HG03064 (cell line): Measurements from ENCODE around the gene EIF2B5.
"Not testable (repeated sequence)": the region's sequence is repeated elsewhere in the genome, so short reads cannot be mapped to it uniquely, and the experiment has no call there.

Experiments
- ATAC-seq: cut with Tn5 transposase; IDR thresholded peaks from one replicate; pipeline ENCODE4 v1.9.1; 2021; ENCODE audit warnings: low read depth; ENCODE audit not compliant: unreplicated experiment

The EIF2B5 gene

GRCh38 chr3:184145111-184145524 lies 10.0 kb downstream of the EIF2B5 start:
- ATAC-seq, result no peak

DNA sequence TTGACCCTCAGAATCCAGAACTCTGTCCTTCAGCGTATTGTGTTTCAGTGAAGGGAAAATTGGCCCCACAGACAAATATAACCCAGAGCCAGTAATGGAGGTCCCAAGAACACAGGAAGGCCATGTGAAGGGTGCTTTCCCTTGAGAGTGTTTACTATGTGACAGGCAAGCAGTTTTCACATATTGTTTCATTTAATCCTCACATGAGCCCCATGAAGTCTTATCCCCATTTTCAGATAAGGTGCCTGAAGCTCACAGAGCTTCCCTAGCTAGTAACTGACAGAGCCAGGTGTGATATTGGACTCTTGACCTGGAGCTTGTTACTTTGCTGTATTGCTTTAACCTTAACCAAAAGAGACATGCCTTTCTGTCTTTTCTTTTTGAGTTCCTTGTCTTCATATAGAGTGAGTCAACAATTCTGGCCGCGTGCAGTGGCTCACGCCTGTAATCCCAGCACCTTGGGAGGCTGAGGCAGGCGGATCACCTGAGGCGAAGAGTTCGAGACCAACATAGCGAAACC lies 10.7 kb downstream of the EIF2B5 start:
- ATAC-seq, result no peak

- ATAC-seq, result no peak
Measured at GRCh38 chr3:184148076-184148475, 12.9 kb downstream of the EIF2B5 start.

- no peak for ATAC-seq
Measured at GRCh38 chr3:184149123-184149522, 14.0 kb downstream of the EIF2B5 start.

- ATAC-seq, result not testable (repeated sequence)
Measured at GRCh38 chr3:184149770-184150169, 14.6 kb downstream of the EIF2B5 start.

DNA sequence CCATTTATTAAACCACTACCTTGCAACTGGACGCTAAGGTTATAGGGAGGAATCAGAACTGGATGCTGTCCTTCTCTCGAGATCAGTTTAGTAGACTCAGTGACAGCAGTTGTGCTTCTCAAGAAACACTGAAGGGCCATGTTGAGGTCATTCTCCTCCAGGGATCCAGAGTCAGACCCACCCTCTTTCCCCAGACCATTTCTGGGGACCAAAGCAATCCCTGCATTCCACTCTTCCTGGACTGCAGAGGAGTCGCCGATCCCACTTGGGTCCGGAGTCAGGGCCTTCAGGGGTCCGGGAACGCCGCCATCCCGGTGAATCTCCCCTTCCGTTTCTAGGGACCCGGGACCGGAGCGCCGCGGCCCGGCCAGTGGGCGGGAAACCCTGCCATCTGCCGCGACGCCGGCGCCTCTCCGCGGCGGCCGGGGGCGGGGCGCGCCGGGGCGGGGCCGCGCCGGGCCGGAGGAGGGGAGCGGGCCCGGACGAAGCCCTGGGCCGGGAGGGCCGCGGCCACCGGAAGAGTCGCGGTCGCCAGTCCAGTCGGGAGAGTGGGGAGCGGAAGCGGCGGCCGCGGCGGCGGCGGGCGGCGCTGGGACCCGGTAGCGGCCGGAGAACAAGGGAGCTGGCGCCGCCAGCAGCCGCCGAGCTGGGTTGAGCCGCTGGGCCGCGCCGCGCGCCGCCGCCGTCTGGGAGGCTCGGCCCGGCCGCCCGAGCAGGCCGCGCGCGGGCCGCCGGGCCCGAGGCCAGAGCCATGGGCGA lies 19.9 kb downstream of the EIF2B5 start, which contains the start of gene DVL3:
TSS of gene DVL3 (plus strand) at position 493 of the 759 bp plus-strand sequence. CDS start at position 752, 259 bp downstream.
- ATAC-seq, result peak; percentile 76

GRCh38 chr3:184155644-184156521 lies 20.7 kb downstream of the EIF2B5 start:
- peak; percentile 16 for ATAC-seq

DNA sequence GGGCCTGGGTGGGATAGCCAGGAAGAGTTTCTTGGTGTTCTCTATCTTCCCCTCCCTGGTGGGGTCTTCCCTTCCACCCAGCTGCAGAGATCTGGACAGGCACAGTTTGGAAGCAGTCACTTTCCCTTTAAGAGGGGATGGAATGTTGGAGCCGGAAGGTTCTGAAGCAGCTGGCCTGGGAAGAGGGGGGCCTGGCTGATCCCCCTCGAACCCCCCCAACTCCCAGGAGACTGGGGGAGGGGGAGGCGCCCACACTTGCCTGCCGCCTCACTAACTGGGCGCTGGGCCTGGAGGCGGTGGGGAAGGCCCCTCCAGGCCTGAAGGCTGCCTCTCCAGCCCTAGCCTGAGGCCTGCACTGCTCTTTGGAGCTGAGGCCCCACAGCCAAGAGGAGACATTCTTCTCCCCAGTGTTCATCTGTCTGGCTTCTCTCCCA lies 21.4 kb downstream of the EIF2B5 start:
- no peak for ATAC-seq

DNA sequence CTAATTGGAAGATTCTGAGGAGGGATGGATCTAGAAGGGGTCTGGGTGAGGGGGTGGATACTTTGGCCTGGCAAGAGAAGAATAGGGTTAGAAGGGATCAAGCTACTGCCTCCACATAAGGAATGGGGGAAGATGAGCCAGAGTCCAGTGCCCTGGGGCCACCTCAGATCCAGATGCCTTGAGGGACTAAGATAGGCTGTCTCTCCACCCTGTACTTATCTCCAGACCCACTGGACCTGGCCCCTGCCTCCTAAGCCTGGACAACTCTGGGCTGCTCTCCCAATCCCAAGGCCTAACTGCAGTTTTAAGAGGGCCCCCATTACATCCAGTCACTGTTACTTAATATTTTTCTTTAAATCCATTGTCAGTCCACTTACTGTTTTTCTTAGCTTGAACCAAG lies 22.0 kb downstream of the EIF2B5 start:
- ATAC-seq, result no peak

- no peak for ATAC-seq
Measured at GRCh38 chr3:184158404-184158803, 23.2 kb downstream of the EIF2B5 start.

DNA sequence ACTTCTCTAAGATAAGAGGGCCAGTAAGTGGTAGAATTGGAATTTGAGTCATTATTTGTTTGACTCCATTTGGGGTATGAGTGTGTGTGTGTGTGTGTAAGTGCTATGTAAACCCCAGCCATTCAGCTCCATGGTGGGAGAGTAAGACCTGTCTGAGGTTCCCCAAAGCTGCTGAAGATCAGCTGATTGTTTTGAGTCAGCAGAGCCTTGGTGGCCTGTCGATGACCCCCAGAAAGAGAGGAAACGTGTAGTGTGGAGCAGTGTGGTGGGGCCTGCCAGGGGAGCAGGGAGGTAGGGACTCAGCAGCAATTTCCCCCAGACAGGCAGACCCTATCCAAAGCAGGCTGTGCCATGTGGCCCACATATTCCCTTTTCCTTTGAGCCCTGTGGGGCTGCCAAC lies 25.3 kb downstream of the EIF2B5 start:
- ATAC-seq, result no peak

- ATAC-seq, result not testable (repeated sequence)
Measured at GRCh38 chr3:184162571-184163070, 27.5 kb downstream of the EIF2B5 start.

DNA sequence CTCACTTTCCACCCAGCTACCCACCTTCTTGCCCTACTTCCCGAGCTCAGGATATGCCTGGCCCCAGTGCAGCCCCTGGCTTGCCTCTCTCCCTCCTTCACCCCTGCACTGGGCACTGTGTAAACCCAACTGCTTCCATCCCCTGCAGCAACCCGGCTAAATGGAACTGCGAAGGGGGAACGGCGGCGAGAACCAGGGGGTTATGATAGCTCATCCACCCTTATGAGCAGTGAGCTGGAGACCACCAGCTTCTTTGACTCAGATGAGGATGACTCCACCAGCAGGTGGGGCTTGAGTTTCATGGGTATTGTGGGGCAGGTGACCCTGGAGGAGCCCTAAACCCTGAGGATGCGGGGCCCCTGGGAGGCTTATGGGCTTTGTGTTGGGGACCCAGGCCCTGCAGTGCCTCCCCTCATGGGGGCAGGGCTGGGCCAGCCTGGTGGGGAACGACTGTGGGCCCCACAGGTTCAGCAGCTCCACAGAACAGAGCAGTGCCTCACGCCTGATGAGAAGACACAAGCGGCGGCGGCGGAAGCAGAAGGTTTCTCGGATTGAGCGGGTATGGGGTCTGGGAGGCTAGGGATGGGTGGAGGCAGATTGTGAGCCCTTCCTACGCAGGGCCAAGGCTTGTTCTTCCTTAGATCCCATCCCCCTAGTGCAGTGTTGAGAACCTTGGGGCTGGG lies 29.6 kb downstream of the EIF2B5 start:
- ATAC-seq, result no peak

- ATAC-seq, result no peak
Measured at GRCh38 chr3:184165543-184165942, 30.4 kb downstream of the EIF2B5 start.

DNA sequence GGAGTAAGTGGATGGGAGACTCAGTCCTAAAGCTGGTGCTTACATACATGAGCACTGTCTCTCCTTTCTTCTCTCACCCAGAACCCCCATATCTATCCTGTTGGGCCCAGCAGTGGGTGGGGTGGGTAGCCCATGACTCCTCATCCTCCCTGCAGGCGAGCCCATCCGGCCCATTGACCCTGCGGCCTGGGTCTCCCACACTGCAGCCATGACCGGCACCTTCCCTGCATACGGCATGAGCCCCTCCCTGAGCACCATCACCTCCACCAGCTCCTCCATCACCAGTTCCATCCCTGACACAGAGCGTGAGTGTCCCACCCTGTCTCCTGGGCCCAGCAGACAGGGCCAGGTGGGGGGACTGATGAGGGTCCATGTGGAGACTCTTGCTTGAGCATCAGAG lies 31.5 kb downstream of the EIF2B5 start:
- ATAC-seq, result no peak

- ATAC-seq, result no peak
Measured at GRCh38 chr3:184167786-184168185, 32.6 kb downstream of the EIF2B5 start.

DNA sequence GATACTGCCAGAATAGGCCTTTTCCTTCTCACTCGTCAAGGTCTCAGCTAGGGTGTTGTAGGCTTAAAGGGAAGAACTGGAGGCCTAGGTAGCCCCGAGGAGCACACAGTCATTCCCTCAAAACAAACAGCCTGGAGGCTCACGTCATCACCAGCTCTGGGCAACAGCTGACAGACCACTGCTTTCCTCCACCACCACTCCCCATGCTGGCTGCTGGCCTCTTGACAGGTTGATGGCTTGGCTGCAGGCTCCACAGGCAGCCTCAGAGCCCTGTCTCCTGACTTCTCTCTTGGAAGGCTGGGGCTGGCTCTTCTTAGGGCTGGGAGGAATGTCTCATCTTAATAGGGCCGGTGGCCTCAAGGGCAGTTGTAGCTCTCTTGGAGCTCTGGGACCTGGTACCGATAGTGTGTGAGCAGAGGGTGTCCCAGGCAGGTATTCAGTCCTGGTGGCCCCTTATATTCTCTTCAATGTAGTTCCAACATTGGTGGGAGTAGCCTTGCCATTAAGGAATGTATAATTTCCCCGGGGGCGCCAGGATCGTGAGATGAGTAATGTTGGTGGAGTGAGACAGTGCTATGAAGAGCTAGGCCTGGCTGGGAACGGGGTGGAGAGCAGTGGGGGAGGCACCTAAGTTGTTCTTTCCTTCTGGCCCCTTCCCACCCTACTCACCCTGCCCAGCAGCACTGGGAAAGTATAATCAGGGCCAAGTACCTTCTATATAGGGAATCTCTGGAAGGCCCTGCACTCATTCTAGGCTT lies 33.4 kb downstream of the EIF2B5 start:
- no peak for ATAC-seq

DNA sequence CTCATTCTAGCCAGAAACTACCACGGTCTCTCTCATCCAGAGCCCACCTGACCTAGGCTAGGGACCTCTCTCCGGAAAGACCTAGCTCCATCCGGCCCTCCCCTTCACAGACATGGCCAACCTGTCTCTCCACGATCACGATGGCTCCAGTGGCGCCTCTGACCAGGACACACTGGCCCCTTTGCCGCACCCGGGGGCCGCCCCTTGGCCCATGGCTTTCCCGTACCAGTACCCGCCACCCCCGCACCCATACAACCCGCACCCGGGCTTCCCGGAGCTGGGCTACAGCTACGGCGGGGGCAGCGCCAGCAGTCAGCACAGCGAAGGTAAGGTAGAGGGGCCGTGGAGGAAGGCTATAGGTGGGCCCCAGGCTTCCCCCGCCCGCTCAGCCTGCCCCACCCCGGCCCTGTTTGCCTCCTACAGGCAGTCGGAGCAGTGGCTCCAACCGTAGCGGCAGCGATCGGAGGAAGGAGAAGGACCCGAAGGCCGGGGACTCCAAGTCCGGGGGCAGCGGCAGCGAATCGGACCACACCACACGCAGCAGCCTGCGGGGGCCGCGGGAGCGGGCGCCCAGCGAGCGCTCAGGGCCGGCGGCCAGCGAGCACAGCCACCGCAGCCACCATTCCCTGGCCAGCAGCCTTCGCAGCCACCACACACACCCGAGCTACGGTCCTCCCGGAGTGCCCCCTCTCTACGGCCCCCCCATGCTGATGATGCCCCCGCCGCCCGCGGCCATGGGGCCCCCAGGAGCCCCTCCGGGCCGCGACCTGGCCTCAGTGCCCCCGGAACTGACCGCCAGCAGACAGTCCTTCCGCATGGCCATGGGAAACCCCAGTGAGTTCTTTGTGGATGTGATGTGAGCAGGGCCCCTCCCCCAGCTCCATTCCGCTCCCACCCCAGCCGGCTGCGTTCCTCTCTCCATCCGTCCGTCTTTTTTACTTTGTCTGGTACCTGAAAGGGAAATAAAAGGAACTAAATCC lies 35.0 kb downstream of the EIF2B5 start:
- no peak for ATAC-seq

DNA sequence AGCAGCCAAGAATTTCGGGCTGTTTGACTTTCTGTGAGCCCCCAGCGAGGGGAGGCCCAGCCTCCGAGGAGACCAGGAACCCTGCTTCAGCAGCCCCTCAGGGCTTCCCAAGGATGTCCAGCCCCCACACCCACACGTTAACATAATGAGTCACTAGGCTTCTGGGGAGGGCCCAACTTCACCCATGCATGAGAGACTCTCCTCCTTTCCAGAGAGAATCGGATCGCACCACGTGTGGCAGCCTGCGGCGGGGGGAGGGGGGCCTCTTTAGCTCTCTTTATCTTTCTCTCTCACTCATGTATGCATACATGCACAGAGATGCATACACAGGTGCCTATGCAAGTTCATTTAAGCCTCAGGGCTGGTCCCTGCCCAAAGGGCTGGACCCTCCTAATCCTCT lies 36.4 kb downstream of the EIF2B5 start:
- no peak for ATAC-seq
